ENCODE data around the gene ELP4.

Gene ELP4

GRCh38 chr11:31768749-31769640 lies 259.4 kb downstream of the ELP4 start:
- no peak for DNase-seq (ENCODE audit: extremely low read depth in 1 of 2, low read depth in 1 of 2)

GRCh38 chr11:31770011-31770700 lies 260.6 kb downstream of the ELP4 start:
- DNase-seq (ENCODE audit: extremely low read depth in 1 of 2, low read depth in 1 of 2), result no peak

- no peak for DNase-seq (ENCODE audit: extremely low read depth in 1 of 2, low read depth in 1 of 2)
These were observed 262.8 kb downstream of the ELP4 start for GRCh38 chr11:31772412-31772811.

- no peak for DNase-seq (ENCODE audit: extremely low read depth in 1 of 2, low read depth in 1 of 2)
These were observed 269.8 kb downstream of the ELP4 start for GRCh38 chr11:31779374-31779791.

GRCh38 chr11:31780078-31780477 lies 270.5 kb downstream of the ELP4 start:
- DNase-seq (ENCODE audit: extremely low read depth in 1 of 2, low read depth in 1 of 2), result no peak

GRCh38 chr11:31780480-31780971 lies 271.0 kb downstream of the ELP4 start:
- no peak for DNase-seq (ENCODE audit: extremely low read depth in 1 of 2, low read depth in 1 of 2)

- DNase-seq (ENCODE audit: extremely low read depth in 1 of 2, low read depth in 1 of 2), result no peak
These were observed 272.7 kb downstream of the ELP4 start for GRCh38 chr11:31782257-31782656.

GRCh38 chr11:31783252-31783651 lies 273.7 kb downstream of the ELP4 start:
- no peak for DNase-seq (ENCODE audit: extremely low read depth in 1 of 2, low read depth in 1 of 2)

GRCh38 chr11:31784611-31785010 lies 275.0 kb downstream of the ELP4 start:
- no peak for DNase-seq (ENCODE audit: extremely low read depth in 1 of 2, low read depth in 1 of 2)

GRCh38 chr11:31786996-31787685 lies 277.6 kb downstream of the ELP4 start:
- no peak for DNase-seq (ENCODE audit: extremely low read depth in 1 of 2, low read depth in 1 of 2)

GRCh38 chr11:31788085-31788484 lies 278.5 kb downstream of the ELP4 start:
- DNase-seq (ENCODE audit: extremely low read depth in 1 of 2, low read depth in 1 of 2), result no peak

GRCh38 chr11:31790649-31791048 lies 281.1 kb downstream of the ELP4 start:
- DNase-seq (ENCODE audit: extremely low read depth in 1 of 2, low read depth in 1 of 2), result no peak

- DNase-seq (ENCODE audit: extremely low read depth in 1 of 2, low read depth in 1 of 2), result no peak
These were observed 282.5 kb downstream of the ELP4 start for GRCh38 chr11:31792036-31792435.

GRCh38 chr11:31792456-31792855 lies 282.9 kb downstream of the ELP4 start:
- DNase-seq (ENCODE audit: extremely low read depth in 1 of 2, low read depth in 1 of 2), result no peak

GRCh38 chr11:31793264-31793663 lies 283.7 kb downstream of the ELP4 start:
- no peak for DNase-seq (ENCODE audit: extremely low read depth in 1 of 2, low read depth in 1 of 2)

GRCh38 chr11:31794548-31794947 lies 285.0 kb downstream of the ELP4 start:
- DNase-seq (ENCODE audit: extremely low read depth in 1 of 2, low read depth in 1 of 2), result no peak

- DNase-seq (ENCODE audit: extremely low read depth in 1 of 2, low read depth in 1 of 2), result no peak
These were observed 286.3 kb downstream of the ELP4 start for GRCh38 chr11:31795706-31796498.

GRCh38 chr11:31796499-31797189 lies 287.1 kb downstream of the ELP4 start:
- no peak for DNase-seq (ENCODE audit: extremely low read depth in 1 of 2, low read depth in 1 of 2)

GRCh38 chr11:31797190-31798056 lies 287.9 kb downstream of the ELP4 start:
- no peak for DNase-seq (ENCODE audit: extremely low read depth in 1 of 2, low read depth in 1 of 2)
